ENCODE measurements around the gene KPNB1.

The KPNB1 gene

GRCh38 chr17:47696717-47697642 lies 47.3 kb downstream of the KPNB1 start:
- no peak for DNase-seq (ENCODE audit: low spot score)

GRCh38 chr17:47697906-47698711 lies 48.4 kb downstream of the KPNB1 start:
- no peak for DNase-seq (ENCODE audit: low spot score)

- peak; percentile 57 for DNase-seq (ENCODE audit: low spot score)
These were observed 49.2 kb downstream of the KPNB1 start for GRCh38 chr17:47698749-47699535.

- DNase-seq (ENCODE audit: low spot score), result no peak
These were observed 49.8 kb downstream of the KPNB1 start for GRCh38 chr17:47699536-47699840.

- DNase-seq (ENCODE audit: low spot score), result no peak
These were observed 51.0 kb downstream of the KPNB1 start for GRCh38 chr17:47700471-47701449.

GRCh38 chr17:47701608-47702007 lies 51.9 kb downstream of the KPNB1 start:
- DNase-seq (ENCODE audit: low spot score), result no peak

- no peak for DNase-seq (ENCODE audit: low spot score)
These were observed 52.8 kb downstream of the KPNB1 start for GRCh38 chr17:47702391-47702995.

GRCh38 chr17:47703191-47703591 lies 53.5 kb downstream of the KPNB1 start:
- DNase-seq (ENCODE audit: low spot score), result no peak

- DNase-seq (ENCODE audit: low spot score), result no peak
These were observed 54.0 kb downstream of the KPNB1 start for GRCh38 chr17:47703671-47704070.

GRCh38 chr17:47704116-47704515 lies 54.4 kb downstream of the KPNB1 start:
- DNase-seq (ENCODE audit: low spot score), result no peak

GRCh38 chr17:47704736-47705135 lies 55.0 kb downstream of the KPNB1 start:
- no peak for DNase-seq (ENCODE audit: low spot score)

GRCh38 chr17:47705536-47706530 lies 56.1 kb downstream of the KPNB1 start:
- no peak for DNase-seq (ENCODE audit: low spot score)

- no peak for DNase-seq (ENCODE audit: low spot score)
These were observed 57.5 kb downstream of the KPNB1 start for GRCh38 chr17:47707056-47707804.

GRCh38 chr17:47707884-47708283 lies 58.2 kb downstream of the KPNB1 start:
- DNase-seq (ENCODE audit: low spot score), result no peak

- DNase-seq (ENCODE audit: low spot score), result no peak
These were observed 58.7 kb downstream of the KPNB1 start for GRCh38 chr17:47708312-47708863.

- DNase-seq (ENCODE audit: low spot score), result no peak
These were observed 59.3 kb downstream of the KPNB1 start for GRCh38 chr17:47708864-47709541.

- DNase-seq (ENCODE audit: low spot score), result no peak
These were observed 59.9 kb downstream of the KPNB1 start for GRCh38 chr17:47709594-47709993.
